AG09319 (cell line): ENCODE measurements around the gene AXIN2.

Experiments
- DNase-seq: peaks from one replicate; pipeline ENCODE4 v3.0.0-alpha.2; 2010; ENCODE audit warnings: low read depth; ENCODE audit errors: extremely low read depth
- TF ChIP-seq, protein P1 (sequence below): IDR thresholded peaks from 2 replicates; pipeline ENCODE4 v1.5.1; 2011; ENCODE audit warnings: low read depth, mild to moderate bottlenecking, inconsistent platforms, low read length, moderate library complexity

Gene AXIN2

DNA sequence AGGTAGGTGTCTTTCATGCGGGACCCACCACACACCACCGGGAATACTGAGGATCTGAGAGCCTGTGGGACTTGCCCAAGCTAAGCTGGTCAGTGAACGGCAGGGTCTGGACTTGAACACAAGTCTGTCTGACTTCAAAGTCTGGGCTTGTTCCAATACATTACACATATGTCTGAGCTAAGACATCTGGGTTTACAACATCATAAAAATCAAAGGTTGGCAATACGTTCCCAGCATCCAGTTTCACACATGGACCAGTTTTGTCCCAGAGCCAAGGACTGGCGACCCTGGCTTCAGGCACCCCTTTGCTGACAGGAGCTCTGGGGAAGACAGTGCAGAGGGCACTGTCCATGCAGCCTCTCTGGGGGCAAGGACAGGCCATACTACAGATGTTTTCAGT is 27.9 kb upstream of the AXIN2 start:
- DNase-seq, result no peak
- TF ChIP-seq, protein P1, sequence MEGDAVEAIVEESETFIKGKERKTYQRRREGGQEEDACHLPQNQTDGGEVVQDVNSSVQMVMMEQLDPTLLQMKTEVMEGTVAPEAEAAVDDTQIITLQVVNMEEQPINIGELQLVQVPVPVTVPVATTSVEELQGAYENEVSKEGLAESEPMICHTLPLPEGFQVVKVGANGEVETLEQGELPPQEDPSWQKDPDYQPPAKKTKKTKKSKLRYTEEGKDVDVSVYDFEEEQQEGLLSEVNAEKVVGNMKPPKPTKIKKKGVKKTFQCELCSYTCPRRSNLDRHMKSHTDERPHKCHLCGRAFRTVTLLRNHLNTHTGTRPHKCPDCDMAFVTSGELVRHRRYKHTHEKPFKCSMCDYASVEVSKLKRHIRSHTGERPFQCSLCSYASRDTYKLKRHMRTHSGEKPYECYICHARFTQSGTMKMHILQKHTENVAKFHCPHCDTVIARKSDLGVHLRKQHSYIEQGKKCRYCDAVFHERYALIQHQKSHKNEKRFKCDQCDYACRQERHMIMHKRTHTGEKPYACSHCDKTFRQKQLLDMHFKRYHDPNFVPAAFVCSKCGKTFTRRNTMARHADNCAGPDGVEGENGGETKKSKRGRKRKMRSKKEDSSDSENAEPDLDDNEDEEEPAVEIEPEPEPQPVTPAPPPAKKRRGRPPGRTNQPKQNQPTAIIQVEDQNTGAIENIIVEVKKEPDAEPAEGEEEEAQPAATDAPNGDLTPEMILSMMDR, result no peak

DNA sequence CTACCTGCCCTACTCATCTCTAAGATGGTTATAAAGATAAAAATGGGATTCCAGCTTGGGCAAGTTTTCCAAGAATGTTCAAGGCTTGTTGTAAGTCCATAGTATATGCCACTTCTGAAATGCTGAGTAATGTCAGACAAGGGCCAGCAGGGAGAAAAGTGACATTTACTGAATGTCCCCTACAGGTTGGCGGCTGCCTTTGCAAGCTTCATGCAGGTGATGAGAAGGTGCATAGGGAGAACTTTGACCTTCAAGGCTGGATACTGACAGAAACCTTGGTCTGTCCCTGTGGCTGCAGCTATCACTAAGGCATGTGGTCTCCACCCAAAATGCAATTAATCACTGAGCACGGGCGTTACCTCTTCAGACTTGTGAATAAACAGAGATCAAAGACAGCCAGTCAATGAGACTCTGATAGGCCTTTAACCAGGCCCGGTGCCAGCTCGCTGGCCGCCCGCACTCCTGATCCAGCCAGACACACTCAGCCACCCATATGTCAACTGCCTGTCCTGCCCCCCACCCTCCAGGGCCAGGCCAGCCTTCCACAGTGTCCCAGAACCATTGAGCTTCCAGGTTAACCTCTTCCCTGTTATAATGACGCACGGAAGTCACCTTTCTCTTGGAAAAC is 26.8 kb upstream of the AXIN2 start:
- DNase-seq, result no peak

DNA sequence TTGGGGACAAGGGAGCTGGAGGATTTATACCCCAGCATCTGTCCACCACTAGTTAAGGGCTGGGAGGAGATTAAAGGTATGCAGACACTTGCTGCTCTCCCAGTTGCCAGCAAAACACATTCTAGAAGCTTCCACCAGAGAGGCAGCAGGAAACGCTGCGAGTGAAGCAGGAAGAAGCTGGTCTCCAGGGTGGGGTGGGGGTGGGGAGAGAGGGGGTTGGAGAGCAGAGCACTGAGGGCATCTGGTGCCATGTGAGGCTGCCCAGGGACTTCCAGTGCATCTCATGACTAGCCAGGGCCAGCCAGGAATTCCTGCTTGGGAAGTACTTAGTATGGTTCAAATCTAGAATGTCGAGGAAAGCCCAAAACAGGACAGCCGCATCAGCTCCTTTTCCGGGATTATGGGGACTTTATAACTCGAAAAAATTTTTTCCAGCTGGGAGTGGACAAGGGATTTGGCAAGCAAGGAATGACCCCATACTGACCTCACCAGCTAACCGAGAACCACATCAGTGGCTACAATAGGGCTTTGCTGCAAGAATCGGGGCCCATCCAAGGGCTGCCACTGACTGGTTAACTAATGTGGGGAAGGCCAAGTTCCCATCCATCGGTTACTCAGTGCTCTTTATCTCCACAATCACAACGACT is 26.2 kb upstream of the AXIN2 start:
- TF ChIP-seq, protein P1, result no peak
- no peak for DNase-seq

More for the DNA sequence above, 26.8 kb upstream of the AXIN2 start:
- TF ChIP-seq, protein P1, result no peak

DNA sequence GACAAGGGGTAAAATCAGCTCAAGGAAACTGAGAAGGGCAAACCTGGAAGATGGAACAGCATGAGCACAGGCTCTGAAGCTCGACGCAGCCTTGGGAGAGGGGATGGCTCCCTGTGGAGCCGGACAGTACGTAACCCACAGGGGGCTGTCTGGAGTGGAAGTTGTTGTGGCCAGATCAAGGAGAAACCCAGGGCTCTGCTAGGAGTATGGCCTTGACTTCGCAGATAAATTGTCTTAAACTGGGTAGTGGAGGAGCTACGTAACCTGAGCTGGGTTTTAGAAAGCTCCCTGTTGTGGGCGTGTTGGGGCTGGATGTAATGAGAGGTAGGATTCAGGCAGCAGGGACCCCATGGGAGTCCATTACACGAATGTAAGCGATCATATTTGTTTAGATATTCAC is 25.5 kb upstream of the AXIN2 start:
- TF ChIP-seq, protein P1, result no peak
- no peak for DNase-seq

DNA sequence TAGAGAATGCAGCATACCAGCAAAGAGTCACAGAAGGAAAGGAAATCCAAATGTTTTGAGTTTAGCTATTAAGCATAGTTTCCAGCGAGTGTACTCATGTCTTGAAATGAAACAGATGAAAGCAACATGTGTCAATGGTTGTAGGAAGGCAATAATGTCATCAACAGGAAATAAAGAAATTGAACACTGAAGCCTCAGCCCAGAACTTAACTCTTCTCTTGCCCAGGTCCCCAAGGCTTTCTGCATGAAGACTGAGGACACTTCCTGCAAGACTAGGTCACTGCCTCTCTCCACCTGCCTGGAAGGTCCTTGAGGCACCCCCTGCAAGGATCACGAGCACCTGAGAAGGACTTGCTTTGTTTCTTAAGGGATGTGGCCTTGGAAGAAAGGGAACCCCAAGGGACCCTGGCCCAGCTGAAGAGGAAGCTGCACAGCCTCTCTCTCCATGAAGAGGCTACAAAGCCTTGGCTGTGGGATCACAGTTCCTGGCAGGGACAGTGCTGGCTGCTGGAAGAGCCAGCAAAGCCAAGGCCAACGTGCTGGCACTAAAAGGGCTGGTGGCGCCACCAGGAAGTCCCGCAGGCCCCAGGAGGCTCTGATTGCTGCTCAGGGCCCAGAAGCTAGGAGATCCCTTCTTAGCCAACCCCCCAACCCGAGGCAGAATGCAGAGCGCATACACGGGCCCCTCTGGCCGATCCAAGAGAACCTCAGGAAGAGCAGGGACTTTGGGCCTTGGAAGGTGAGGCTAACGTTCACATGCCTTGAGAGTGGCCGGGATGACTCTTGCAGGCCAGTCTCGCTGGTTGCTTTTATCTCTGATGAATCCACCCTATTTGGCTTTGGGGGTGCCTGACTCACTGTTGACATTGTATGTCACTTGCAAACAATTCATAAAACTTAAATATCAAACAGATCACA is 23.4 kb upstream of the AXIN2 start:
- DNase-seq, result no peak
- TF ChIP-seq, protein P1, result no peak

DNA sequence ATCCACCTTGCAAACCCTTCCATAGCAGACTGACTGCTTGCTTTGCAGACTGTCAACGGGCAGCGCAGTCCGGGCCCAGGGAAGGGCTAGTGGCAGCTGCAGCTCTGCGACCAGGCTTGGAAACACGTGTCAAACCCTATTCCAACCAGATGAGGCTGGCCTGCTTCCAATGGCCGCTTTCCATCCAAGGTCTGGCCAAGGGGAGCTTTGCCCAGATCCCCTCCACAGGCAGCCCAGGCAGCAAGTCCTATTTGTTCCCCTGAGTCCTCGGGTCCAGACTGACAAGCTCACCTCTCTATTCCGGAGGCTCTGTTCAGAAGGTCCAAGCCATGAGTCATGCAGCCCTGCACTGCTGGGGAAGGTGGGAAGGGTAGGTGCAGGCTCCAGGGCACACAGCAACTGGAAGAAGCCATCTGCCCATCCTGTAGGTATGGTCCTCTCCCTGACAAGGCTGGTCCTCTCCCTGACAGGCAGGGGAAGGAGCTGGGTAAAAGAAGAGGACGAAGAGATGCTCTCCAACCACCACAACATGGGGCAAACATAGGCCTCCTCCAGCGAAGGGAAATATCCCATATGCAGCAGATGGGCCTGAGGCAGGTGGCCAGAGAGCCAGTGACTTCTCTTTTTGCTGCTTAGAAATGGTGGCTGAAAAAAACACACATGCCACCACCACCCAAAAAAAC is 22.6 kb upstream of the AXIN2 start:
- TF ChIP-seq, protein P1, result no peak
- no peak for DNase-seq
